IMR-90 (cell line): ENCODE results near the gene SUGCT. TPM values are rescaled to one million over a fixed set of nuclear protein-coding genes. Genes with fewer than 3 reads are reported as not detected.

Source experiments
- ATAC-seq: fragments of 200-7000 bp; cut with Tn5 transposase; 2 replicates; pipeline ENCODE4 v1.9.1; 2020; ENCODE audit warnings: low read depth, mild to moderate bottlenecking, moderate library complexity
- BruUV-seq: library from RNA; stranded (reverse); fragments of 400-500 nt; replicated peaks from 2 replicates; lab custom pipeline; 2021; lab: Mats Ljungman, UMichigan
- CTCF ChIA-PET: fragments of 300-600 bp; formaldehyde crosslinking; extraction: SDS; loops from one replicate; lab custom pipeline; 2021; ENCODE audit warnings: antibody characterized with exemption; lab: Yijun Ruan, JAX
- POLR2A ChIA-PET: fragments of 300-600 bp; sonication (Branson Sonifier 250); formaldehyde crosslinking; loops from one replicate; lab custom pipeline; 2022; ENCODE audit warnings: antibody characterized with exemption; ENCODE audit not compliant: unreplicated experiment; lab: Charles Lee
- DNase-seq: peaks from one replicate; pipeline ENCODE4 v3.0.0; 2013
- H2AFZ ChIP-seq: replicated peaks from 2 replicates; pipeline ENCODE3; 2013; ENCODE audit warnings: low read length, mild to moderate bottlenecking; ENCODE audit not compliant: poor library complexity
- H2AK5ac ChIP-seq: 2 replicates; pipeline ENCODE4 v1.6.1; 2013; ENCODE audit warnings: low read depth, low read length, inconsistent platforms
- H2AK9ac ChIP-seq: replicated peaks from 2 replicates; pipeline ENCODE3; 2013; ENCODE audit warnings: mild to moderate bottlenecking, low read depth, low read length, moderate library complexity; ENCODE audit not compliant: poor library complexity
- H2BK120ac ChIP-seq: 2 replicates; pipeline ENCODE4 v1.6.1; 2013; ENCODE audit warnings: low read depth, low read length, inconsistent platforms
- H2BK15ac ChIP-seq: 3 replicates; pipeline ENCODE4 v1.6.1; 2013; ENCODE audit warnings: low read depth, low read length, inconsistent platforms
- H2BK20ac ChIP-seq: 2 replicates; pipeline ENCODE4 v1.6.1; 2013; ENCODE audit warnings: low read depth, mild to moderate bottlenecking, inconsistent platforms, low read length, moderate library complexity
- H2BK5ac ChIP-seq: 2 replicates; pipeline ENCODE4 v1.6.1; 2013; ENCODE audit warnings: mild to moderate bottlenecking, low read depth, low read length, inconsistent platforms; ENCODE audit not compliant: poor library complexity, severe bottlenecking
- H3K14ac ChIP-seq: replicated peaks from 2 replicates; pipeline ENCODE4 v1.6.1; 2013; ENCODE audit warnings: low read depth, low read length, inconsistent platforms
- H3K18ac ChIP-seq: 2 replicates; pipeline ENCODE4 v1.6.1; 2013; ENCODE audit warnings: low read depth, low read length, control low read depth
- H3K23ac ChIP-seq: 2 replicates; pipeline ENCODE4 v1.6.1; 2013; ENCODE audit warnings: low read depth, low read length, inconsistent platforms
- H3K27ac ChIP-seq: 2 replicates; pipeline ENCODE4 v1.5.1; 2013; ENCODE audit warnings: mild to moderate bottlenecking, control low read depth, low read length; ENCODE audit not compliant: insufficient read depth
- H3K27me3 ChIP-seq: 2 replicates; pipeline ENCODE4 v1.6.1; 2013; ENCODE audit warnings: low read length; ENCODE audit not compliant: control insufficient read depth, insufficient read depth
- H3K36me3 ChIP-seq: 2 replicates; pipeline ENCODE4 v1.6.1; 2013; ENCODE audit warnings: low read length, mixed read lengths; ENCODE audit not compliant: control insufficient read depth, insufficient read depth
- H3K4ac ChIP-seq: 2 replicates; pipeline ENCODE4 v1.6.1; 2013; ENCODE audit warnings: low read depth, low read length, inconsistent platforms
- H3K4me1 ChIP-seq: 2 replicates; pipeline ENCODE4 v1.6.1; 2013; ENCODE audit warnings: low read length, mixed read lengths; ENCODE audit not compliant: control insufficient read depth, insufficient read depth
- H3K4me2 ChIP-seq: 2 replicates; pipeline ENCODE4 v1.6.1; 2013; ENCODE audit warnings: low read depth, mild to moderate bottlenecking, control low read depth, low read length, moderate library complexity
- H3K4me3 ChIP-seq: 2 replicates; pipeline ENCODE4 v1.5.1; 2013; ENCODE audit warnings: low read depth, mild to moderate bottlenecking, control low read depth, low read length, moderate library complexity; ENCODE audit not compliant: insufficient read depth
- H3K56ac ChIP-seq: 2 replicates; pipeline ENCODE4 v1.6.1; 2013; ENCODE audit warnings: low read length, inconsistent platforms; ENCODE audit not compliant: insufficient read depth; ENCODE audit errors: extremely low read depth
- H3K79me1 ChIP-seq, 2 experiments: 2 replicates each; pipeline ENCODE4 v1.6.1; 2013; ENCODE audit warnings: low read length in 2 of 2, inconsistent platforms in 1 of 2, low read depth in 1 of 2
- H3K9ac ChIP-seq: 2 replicates; pipeline ENCODE4 v1.6.1; 2013; ENCODE audit warnings: low read depth, low read length, control low read depth
- H3K9me1 ChIP-seq: 2 replicates; pipeline ENCODE4 v1.6.1; 2013; ENCODE audit warnings: low read length, inconsistent platforms; ENCODE audit not compliant: insufficient read depth
- H3K9me3 ChIP-seq: 2 replicates; pipeline ENCODE4 v1.6.1; 2013; ENCODE audit warnings: low read length; ENCODE audit not compliant: control insufficient read depth, insufficient read depth
- H4K20me1 ChIP-seq: 2 replicates; pipeline ENCODE4 v1.6.1; 2013; ENCODE audit warnings: low read length, inconsistent platforms; ENCODE audit not compliant: insufficient read depth
- H4K5ac ChIP-seq: 2 replicates; pipeline ENCODE4 v1.6.1; 2013; ENCODE audit warnings: mild to moderate bottlenecking, low read depth, low read length, control low read depth
- H4K8ac ChIP-seq, 2 experiments: 2 replicates each; pipeline ENCODE4 v1.6.1; 2013; ENCODE audit warnings: low read depth in 2 of 2, low read length in 2 of 2, control low read depth in 1 of 2, inconsistent platforms in 1 of 2
- H4K91ac ChIP-seq: 2 replicates; pipeline ENCODE4 v1.6.1; 2013; ENCODE audit warnings: low read depth, low read length, inconsistent platforms; ENCODE audit not compliant: insufficient read depth
- CEBPB ChIP-seq: IDR thresholded peaks from 2 replicates; pipeline ENCODE4 v1.6.1; 2012; ENCODE audit warnings: low read depth, low read length, improper control_type of control experiment
- NFE2L2 ChIP-seq: fragments of 150-350 bp; IDR thresholded peaks from 2 replicates; pipeline ENCODE4 v1.6.1; 2016; ENCODE audit warnings: low read depth, mild to moderate bottlenecking, low read length
- WGBS, 2 experiments: methylation state at CpG; one replicate each; pipeline versions ENCODE4 v1.1.5 to v1.1.7; 2013; ENCODE audit warnings: missing lambda C conversion rate in 2 of 2; ENCODE audit not compliant: insufficient read length in 1 of 2; ENCODE audit errors: extremely low coverage in 2 of 2; 5-methylcytosine and 5-hydroxymethylcytosine counted together
- dilution Hi-C: fragments of 300-500 bp; cut with HindIII; formaldehyde crosslinking; loops from one replicate; pipeline ENCODE4 v1.14.3; 2018; ENCODE audit warnings: low sequenced_read_pairs; ENCODE audit not compliant: unreplicated experiment
- in situ Hi-C: fragments of 300-500 bp; cut with MboI; formaldehyde crosslinking; loops from 3 replicates; pipeline ENCODE4 v1.14.3; 2019; ENCODE audit warnings: low sequenced_read_pairs, inconsistent platforms, mixed read lengths
- intact Hi-C: fragments of 100-400 bp; cut with micrococcal nuclease; formaldehyde crosslinking; loops from 2 replicates; pipeline ENCODE4 v1.10.0; 2022
- polyA plus RNA-seq, 3 experiments: library from polyadenylated mRNA; depleted of rRNA; stranded (reverse); fragments of >200 nt; gene quantifications; 2 replicates each; pipeline ENCODE4 v1.2.3, GENCODE V29; 2012; ENCODE audit warnings: low replicate concordance in 1 of 3
- total RNA-seq: library from RNA; depleted of rRNA; stranded (reverse); fragments of >200 nt; gene quantifications from 2 replicates; pipeline ENCODE4 v1.2.3, GENCODE V29; 2012
- TF ChIP-seq, protein P1 (sequence below): conservative IDR thresholded peaks from 2 replicates; pipeline ENCODE4 v1.5.1; 2012; ENCODE audit warnings: mild to moderate bottlenecking, low read depth, low read length, improper control_type of control experiment

Gene SUGCT
- total and polyA plus RNA-seq, 2 of the 4 experiments (the other 2 are of a cell fraction): 5.9 to 8.3 TPM

DNA sequence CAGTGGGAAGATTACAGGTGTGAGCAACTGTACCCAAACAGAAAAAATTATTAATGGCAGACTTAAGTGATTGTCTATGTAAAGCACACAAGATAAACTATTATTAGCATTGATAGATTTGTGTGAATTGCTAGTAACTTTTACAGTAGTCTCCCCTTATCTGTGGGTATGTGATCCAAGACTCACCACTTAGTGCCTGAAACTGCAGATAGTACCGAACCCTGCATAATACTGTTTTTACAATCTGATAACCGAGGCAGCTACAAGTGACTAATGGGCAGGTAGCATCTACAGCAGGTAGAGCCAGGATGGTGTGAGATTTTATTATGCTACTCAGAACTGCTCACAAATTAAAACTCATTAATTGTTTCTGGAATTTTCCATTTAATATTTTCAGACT lies 31.9 kb upstream of the SUGCT start:
- no peak overlapping the region for H3K4me3 ChIP-seq
- no CpG with 5 or more reads among the region's 2 CpGs for WGBS, 2 experiments
- H3K18ac ChIP-seq: no peak overlapping the region
- no peak overlapping the region for H3K56ac ChIP-seq
- H2AK9ac ChIP-seq: no peak overlapping the region
- ATAC-seq: no peak
- no peak overlapping the region for H3K9ac ChIP-seq
- no peaks in the 10 kb centered on the region for H3K9me3 ChIP-seq
- POLR2A ChIA-PET: no interaction called here
- H2BK5ac ChIP-seq: no peak overlapping the region
- peaks cover 4 to 6% of the 10 kb centered on the region in 2 experiments; a peak in 2 of 4 replicates for H3K79me1 ChIP-seq
- H2AK5ac ChIP-seq: no peak overlapping the region
- no peaks in the 10 kb centered on the region for H3K27me3 ChIP-seq
- BruUV-seq: no TSS peak
- H3K4me1 ChIP-seq: no peaks in the 10 kb centered on the region
- H2BK15ac ChIP-seq: no peak overlapping the region
- no peak overlapping the region for H4K91ac ChIP-seq
- H3K9me1 ChIP-seq: no peaks in the 10 kb centered on the region
- H4K20me1 ChIP-seq: 0 out of 2 replicates have a peak, but pooled peaks cover 3% of the 10 kb centered on the region
- no peak overlapping the region for H3K4me2 ChIP-seq
- H4K8ac ChIP-seq: no peak overlapping the region
- no peak overlapping the region for H3K4ac ChIP-seq
- in situ Hi-C loops: no loop called here
- intact Hi-C loops: no loop called here
- TF ChIP-seq NFE2L2 (no peak), CEBPB (no peak)
- TF ChIP-seq, protein P1, sequence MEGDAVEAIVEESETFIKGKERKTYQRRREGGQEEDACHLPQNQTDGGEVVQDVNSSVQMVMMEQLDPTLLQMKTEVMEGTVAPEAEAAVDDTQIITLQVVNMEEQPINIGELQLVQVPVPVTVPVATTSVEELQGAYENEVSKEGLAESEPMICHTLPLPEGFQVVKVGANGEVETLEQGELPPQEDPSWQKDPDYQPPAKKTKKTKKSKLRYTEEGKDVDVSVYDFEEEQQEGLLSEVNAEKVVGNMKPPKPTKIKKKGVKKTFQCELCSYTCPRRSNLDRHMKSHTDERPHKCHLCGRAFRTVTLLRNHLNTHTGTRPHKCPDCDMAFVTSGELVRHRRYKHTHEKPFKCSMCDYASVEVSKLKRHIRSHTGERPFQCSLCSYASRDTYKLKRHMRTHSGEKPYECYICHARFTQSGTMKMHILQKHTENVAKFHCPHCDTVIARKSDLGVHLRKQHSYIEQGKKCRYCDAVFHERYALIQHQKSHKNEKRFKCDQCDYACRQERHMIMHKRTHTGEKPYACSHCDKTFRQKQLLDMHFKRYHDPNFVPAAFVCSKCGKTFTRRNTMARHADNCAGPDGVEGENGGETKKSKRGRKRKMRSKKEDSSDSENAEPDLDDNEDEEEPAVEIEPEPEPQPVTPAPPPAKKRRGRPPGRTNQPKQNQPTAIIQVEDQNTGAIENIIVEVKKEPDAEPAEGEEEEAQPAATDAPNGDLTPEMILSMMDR: no peak
- CTCF ChIA-PET: no interaction called here
- DNase-seq: no peak
- no peak overlapping the region for H3K27ac ChIP-seq
- H4K5ac ChIP-seq: no peak overlapping the region
- no peak overlapping the region for H3K14ac ChIP-seq
- H3K36me3 ChIP-seq: no peaks in the 10 kb centered on the region; the same call in 1 of the 2 replicates
- H2BK120ac ChIP-seq: no peak overlapping the region
- no peak overlapping the region for H2BK20ac ChIP-seq
- dilution Hi-C loops: no loop called here
- no peak overlapping the region for H3K23ac ChIP-seq
- no peak overlapping the region for H2AFZ ChIP-seq
